SK-N-SH (cell line): Measurements from ENCODE around the gene DNAJC10. TPM values are rescaled to one million over a fixed set of nuclear protein-coding genes. Genes with fewer than 3 reads are reported as not detected.

ENCODE experiments used
- CTCF ChIA-PET: fragments of 300-600, 350-600 bp; formaldehyde crosslinking; extraction: SDS; loops from one replicate; lab custom pipeline; 2021; lab: Yijun Ruan, JAX
- POLR2A ChIA-PET: fragments of 350-600 bp; sonication (Branson Sonifier 250); formaldehyde crosslinking; extraction: SDS; loops from one replicate; lab custom pipeline; 2020; ENCODE audit warnings: antibody characterized with exemption, inconsistent platforms; lab: Yijun Ruan, JAX
- DNase-seq: peaks from one replicate; pipeline ENCODE4 v3.0.0; 2012
- H2AFZ ChIP-seq: fragments of 200-600 bp; sonication (generic); 2 replicates; pipeline ENCODE4 v1.8.1; 2016; ENCODE audit warnings: antibody characterized with exemption, mild to moderate bottlenecking, low read depth
- H3F3A ChIP-seq: fragments of 200-600 bp; sonication (generic); replicated peaks from 2 replicates; pipeline ENCODE3; 2016; ENCODE audit warnings: antibody characterized with exemption, mild to moderate bottlenecking; ENCODE audit not compliant: insufficient read depth
- H3K27ac ChIP-seq, 2 experiments: fragments of 200-500 bp in 1 of 2; fragments of 200-600 bp in 1 of 2; sonication (Bioruptor generic) in 1 of 2; sonication (generic), shearing (Covaris generic) in 1 of 2; 2 replicates each; pipeline versions ENCODE4 v1.5.1 to v1.6.1; 2014 to 2016; ENCODE audit warnings: low read depth in 2 of 2, inconsistent platforms in 1 of 2, low read length in 1 of 2, mild to moderate bottlenecking in 1 of 2, mixed read lengths in 1 of 2
- H3K27me3 ChIP-seq: fragments of 200-600 bp; sonication (generic), shearing (Covaris generic); 2 replicates; pipeline ENCODE4 v1.6.1; 2016; ENCODE audit warnings: mixed run types; ENCODE audit not compliant: insufficient read depth
- H3K36me3 ChIP-seq, 2 experiments: fragments of 200-500 bp in 1 of 2; fragments of 200-600 bp in 1 of 2; sonication (Bioruptor generic) in 1 of 2; sonication (generic) in 1 of 2; replicated peaks in 1 of 2; 2 replicates each; pipeline versions ENCODE3 to v1.5.1; 2014 to 2016; ENCODE audit warnings: low read length in 1 of 2, mild to moderate bottlenecking in 1 of 2; ENCODE audit not compliant: insufficient read depth in 2 of 2, control insufficient read depth in 1 of 2
- H3K4me1 ChIP-seq, 2 experiments: fragments of 200-500 bp in 1 of 2; fragments of 200-600 bp in 1 of 2; sonication (Bioruptor generic) in 1 of 2; sonication (generic), shearing (Covaris generic) in 1 of 2; 2 replicates each; pipeline versions ENCODE4 v1.5.1 to v1.6.1; 2014 to 2016; ENCODE audit warnings: low read depth in 1 of 2, low read length in 1 of 2, mixed run types in 1 of 2; ENCODE audit not compliant: insufficient read depth in 2 of 2, control insufficient read depth in 1 of 2
- H3K4me2 ChIP-seq: fragments of 200-600 bp; sonication (generic), shearing (Covaris generic); 2 replicates; pipeline ENCODE4 v1.6.1; 2017; ENCODE audit warnings: mixed run types
- H3K4me3 ChIP-seq, 2 experiments: fragments of 200-500 bp in 1 of 2; fragments of 200-600 bp in 1 of 2; sonication (Bioruptor generic) in 1 of 2; sonication (generic), shearing (Covaris generic) in 1 of 2; 2 replicates each; pipeline versions ENCODE4 v1.5.1 to v1.8.1; 2014 to 2016; ENCODE audit warnings: low read depth in 2 of 2, inconsistent platforms in 1 of 2, low read length in 1 of 2, mild to moderate bottlenecking in 1 of 2, mixed read lengths in 1 of 2, moderate library complexity in 1 of 2
- H3K79me2 ChIP-seq: fragments of 200-600 bp; sonication (generic); 2 replicates; pipeline ENCODE4 v1.8.1; 2017; ENCODE audit warnings: mild to moderate bottlenecking; ENCODE audit not compliant: insufficient read depth
- H3K9ac ChIP-seq: fragments of 200-600 bp; sonication (generic); 2 replicates; pipeline ENCODE4 v1.6.1; 2017; ENCODE audit warnings: mixed run types
- H3K9me2 ChIP-seq: fragments of 200-600 bp; sonication (generic); 2 replicates; pipeline ENCODE4 v1.6.1; 2017; ENCODE audit warnings: mixed run types
- H3K9me3 ChIP-seq: fragments of 200-600 bp; sonication (generic); 2 replicates; pipeline ENCODE4 v1.6.1; 2017; ENCODE audit warnings: mixed run types, mild to moderate bottlenecking, moderate library complexity
- H4K20me1 ChIP-seq: fragments of 200-600 bp; sonication (generic); 2 replicates; pipeline ENCODE4 v1.6.1; 2017; ENCODE audit warnings: mild to moderate bottlenecking, mixed run types; ENCODE audit not compliant: insufficient read depth
- CHD2 ChIP-seq: fragments of 150-350 bp; IDR thresholded peaks from 2 replicates; pipeline ENCODE4 v1.6.1; 2018; ENCODE audit warnings: low read length; ENCODE audit not compliant: partially characterized antibody
- ELF1 ChIP-seq: IDR thresholded peaks from 2 replicates; pipeline ENCODE4 v1.4.0; 2012
- FOXM1 ChIP-seq: IDR thresholded peaks from 2 replicates; pipeline ENCODE4 v1.4.0; 2012; ENCODE audit warnings: low read depth, mild to moderate bottlenecking
- GATA2 ChIP-seq: sonication (generic); formaldehyde crosslinking; IDR thresholded peaks from 2 replicates; pipeline ENCODE4 v1.5.0; 2020; ENCODE audit warnings: mild to moderate bottlenecking, missing genetic modification reagents
- NRF1 ChIP-seq: IDR thresholded peaks from 2 replicates; pipeline ENCODE4 v1.6.1; 2012; ENCODE audit warnings: low read depth, mild to moderate bottlenecking, low read length
- RCOR1 ChIP-seq: fragments of 150-350 bp; IDR thresholded peaks from 2 replicates; pipeline ENCODE4 v1.6.1; 2017; ENCODE audit warnings: antibody characterized with exemption, low read length
- SIN3A ChIP-seq: IDR thresholded peaks from 2 replicates; pipeline ENCODE4 v1.6.1; 2012; ENCODE audit warnings: low read depth, mild to moderate bottlenecking, low read length, moderate library complexity, borderline replicate concordance
- SMC3 ChIP-seq: IDR thresholded peaks from 2 replicates; pipeline ENCODE4 v1.6.1; 2012; ENCODE audit warnings: low read depth, low read length, improper control_type of control experiment
- TAF1 ChIP-seq: IDR thresholded peaks from 2 replicates; pipeline ENCODE4 v1.6.1; 2012; ENCODE audit warnings: low read depth, mild to moderate bottlenecking, low read length, moderate library complexity, borderline replicate concordance
- TEAD4 ChIP-seq: IDR thresholded peaks from 2 replicates; pipeline ENCODE4 v1.4.0; 2012; ENCODE audit warnings: mild to moderate bottlenecking, borderline replicate concordance; ENCODE audit not compliant: insufficient read depth
- WGBS: methylation state at CpG from one replicate; pipeline ENCODE4 v1.1.6; 2017; ENCODE audit warnings: low lambda C conversion rate; 5-methylcytosine and 5-hydroxymethylcytosine counted together
- polyA plus RNA-seq, 3 experiments: library from polyadenylated mRNA; depleted of rRNA; stranded (reverse); fragments of >200 nt; gene quantifications; 2 replicates each; pipeline ENCODE4 v1.2.3, GENCODE V29; 2012
- TF ChIP-seq, protein P1 (sequence below): fragments of 200-600 bp; sonication (generic); IDR thresholded peaks from 2 replicates; pipeline ENCODE4 v1.6.1; 2017; ENCODE audit warnings: antibody characterized with exemption, mild to moderate bottlenecking, moderate library complexity
- TF ChIP-seq, protein P2 (sequence below): IDR thresholded peaks from 2 replicates; pipeline ENCODE4; 2012
- TF ChIP-seq, protein P3 (sequence below): fragments of 150-350 bp; IDR thresholded peaks from 2 replicates; pipeline ENCODE4 v1.6.1; 2017; ENCODE audit warnings: antibody characterized with exemption, low read length, low read depth, borderline replicate concordance
- TF ChIP-seq, protein P4 (sequence below): IDR thresholded peaks from 2 replicates; pipeline ENCODE4 v1.4.0; 2012; ENCODE audit warnings: low read depth, borderline replicate concordance

DNAJC10 gene
- polyA plus RNA-seq, 1 of the 3 experiments (the other 2 are of a cell fraction), result 30.8 TPM

DNA sequence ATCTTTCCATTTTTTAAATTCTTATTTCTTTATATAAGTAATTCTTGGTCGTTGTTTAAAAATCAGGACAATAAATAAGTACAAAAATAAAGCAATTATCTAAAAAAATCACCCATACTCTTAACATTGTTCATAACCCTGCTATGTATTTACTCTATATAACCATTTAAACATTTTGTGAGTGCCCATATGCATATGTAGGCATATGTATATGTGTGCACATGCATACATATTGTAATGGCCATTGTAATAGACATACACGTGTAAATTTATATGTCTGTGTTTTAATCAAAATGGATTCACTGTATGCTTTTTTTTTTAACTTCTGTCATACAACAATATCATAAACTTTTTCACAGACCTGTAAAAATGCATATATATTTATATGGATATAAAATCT lies 25.6 kb downstream of the DNAJC10 start (continued):
- TF ChIP-seq, protein P1, sequence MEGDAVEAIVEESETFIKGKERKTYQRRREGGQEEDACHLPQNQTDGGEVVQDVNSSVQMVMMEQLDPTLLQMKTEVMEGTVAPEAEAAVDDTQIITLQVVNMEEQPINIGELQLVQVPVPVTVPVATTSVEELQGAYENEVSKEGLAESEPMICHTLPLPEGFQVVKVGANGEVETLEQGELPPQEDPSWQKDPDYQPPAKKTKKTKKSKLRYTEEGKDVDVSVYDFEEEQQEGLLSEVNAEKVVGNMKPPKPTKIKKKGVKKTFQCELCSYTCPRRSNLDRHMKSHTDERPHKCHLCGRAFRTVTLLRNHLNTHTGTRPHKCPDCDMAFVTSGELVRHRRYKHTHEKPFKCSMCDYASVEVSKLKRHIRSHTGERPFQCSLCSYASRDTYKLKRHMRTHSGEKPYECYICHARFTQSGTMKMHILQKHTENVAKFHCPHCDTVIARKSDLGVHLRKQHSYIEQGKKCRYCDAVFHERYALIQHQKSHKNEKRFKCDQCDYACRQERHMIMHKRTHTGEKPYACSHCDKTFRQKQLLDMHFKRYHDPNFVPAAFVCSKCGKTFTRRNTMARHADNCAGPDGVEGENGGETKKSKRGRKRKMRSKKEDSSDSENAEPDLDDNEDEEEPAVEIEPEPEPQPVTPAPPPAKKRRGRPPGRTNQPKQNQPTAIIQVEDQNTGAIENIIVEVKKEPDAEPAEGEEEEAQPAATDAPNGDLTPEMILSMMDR, result no peak
- TF ChIP-seq, protein P2, sequence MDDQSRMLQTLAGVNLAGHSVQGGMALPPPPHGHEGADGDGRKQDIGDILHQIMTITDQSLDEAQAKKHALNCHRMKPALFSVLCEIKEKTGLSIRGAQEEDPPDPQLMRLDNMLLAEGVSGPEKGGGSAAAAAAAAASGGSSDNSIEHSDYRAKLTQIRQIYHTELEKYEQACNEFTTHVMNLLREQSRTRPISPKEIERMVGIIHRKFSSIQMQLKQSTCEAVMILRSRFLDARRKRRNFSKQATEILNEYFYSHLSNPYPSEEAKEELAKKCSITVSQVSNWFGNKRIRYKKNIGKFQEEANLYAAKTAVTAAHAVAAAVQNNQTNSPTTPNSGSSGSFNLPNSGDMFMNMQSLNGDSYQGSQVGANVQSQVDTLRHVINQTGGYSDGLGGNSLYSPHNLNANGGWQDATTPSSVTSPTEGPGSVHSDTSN, result no peak
- TF ChIP-seq SMC3, result no peak
- TF ChIP-seq NRF1, result no peak

DNA sequence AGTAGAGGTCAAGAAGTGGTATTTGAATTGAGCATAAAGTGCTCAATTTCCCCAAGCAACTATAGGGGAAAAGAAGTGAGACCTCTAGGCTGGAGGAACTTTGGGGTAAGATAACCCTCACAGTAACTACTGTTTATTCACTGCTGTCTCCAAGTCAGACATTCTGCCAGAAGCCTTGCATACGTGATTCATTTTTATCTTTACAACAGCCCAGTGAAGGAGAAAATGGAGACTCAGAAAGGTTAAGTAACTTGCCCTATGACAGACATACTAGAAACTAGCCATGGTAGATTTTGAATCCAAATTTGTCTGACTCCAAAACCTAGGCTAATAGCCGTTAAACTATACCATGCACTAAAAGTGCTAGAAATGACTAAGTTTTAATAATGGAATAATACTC lies 28.4 kb downstream of the DNAJC10 start:
- Histone ChIP-seq H3K4me3 (no peak overlapping the region), H3K9me3 (no peaks in the 10 kb centered on the region), H3K9me2 (no peaks in the 10 kb centered on the region), H3F3A (no peaks in the 10 kb centered on the region), H3K79me2 (no peaks in the 10 kb centered on the region), H3K4me2 (no peak overlapping the region), H3K27me3 (no peaks in the 10 kb centered on the region), H3K4me1 (no peaks in the 10 kb centered on the region), H3K27ac (no peak overlapping the region), H3K9ac (no peak overlapping the region), H3K36me3 (peaks cover 53 to 57% of the 10 kb centered on the region in 2 experiments), H4K20me1 (no peaks in the 10 kb centered on the region), H2AFZ (no peak overlapping the region)
- no peak for DNase-seq
- POLR2A ChIA-PET, result no interaction called here
- CTCF ChIA-PET, result interaction anchor here (1.1 to 1.9 kb wide), 2 partner anchors 23 to 40 kb away, joined by 3 to 7 read pairs; no protein-coding TSS in a partner anchor
- TF ChIP-seq SIN3A (no peak), RCOR1 (no peak), CHD2 (no peak), FOXM1 (no peak), TEAD4 (no peak), ELF1 (no peak), GATA2 (CRISPR knock-in tag) (no peak), TAF1 (no peak)
- TF ChIP-seq, protein P3, sequence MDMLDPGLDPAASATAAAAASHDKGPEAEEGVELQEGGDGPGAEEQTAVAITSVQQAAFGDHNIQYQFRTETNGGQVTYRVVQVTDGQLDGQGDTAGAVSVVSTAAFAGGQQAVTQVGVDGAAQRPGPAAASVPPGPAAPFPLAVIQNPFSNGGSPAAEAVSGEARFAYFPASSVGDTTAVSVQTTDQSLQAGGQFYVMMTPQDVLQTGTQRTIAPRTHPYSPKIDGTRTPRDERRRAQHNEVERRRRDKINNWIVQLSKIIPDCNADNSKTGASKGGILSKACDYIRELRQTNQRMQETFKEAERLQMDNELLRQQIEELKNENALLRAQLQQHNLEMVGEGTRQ, result no peak
- TF ChIP-seq, protein P4, sequence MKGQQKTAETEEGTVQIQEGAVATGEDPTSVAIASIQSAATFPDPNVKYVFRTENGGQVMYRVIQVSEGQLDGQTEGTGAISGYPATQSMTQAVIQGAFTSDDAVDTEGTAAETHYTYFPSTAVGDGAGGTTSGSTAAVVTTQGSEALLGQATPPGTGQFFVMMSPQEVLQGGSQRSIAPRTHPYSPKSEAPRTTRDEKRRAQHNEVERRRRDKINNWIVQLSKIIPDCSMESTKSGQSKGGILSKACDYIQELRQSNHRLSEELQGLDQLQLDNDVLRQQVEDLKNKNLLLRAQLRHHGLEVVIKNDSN, result no peak
- 89% methylated on average over 2 of the region's 2 CpGs for WGBS
